Coronary artery (tissue), 2 donors: ENCODE measurements around the gene CADPS.

ENCODE experiments used
- DNase-seq: peaks from one replicate; pipeline ENCODE4 v3.0.0-alpha.2; 2017; ENCODE audit warnings: low spot score
- H3K27ac ChIP-seq, 2 donors: fragments of 200-600 bp; sonication (generic); one replicate each; pipeline ENCODE4 v1.5.1; 2016 to 2019
- H3K4me3 ChIP-seq: fragments of 200-600 bp; sonication (generic); 2 replicates; pipeline ENCODE4 v1.5.1; 2016; ENCODE audit warnings: mild to moderate bottlenecking, moderate library complexity
- CTCF ChIP-seq: fragments of 200-600 bp; sonication (generic); IDR thresholded peaks from one replicate; pipeline ENCODE4 v1.5.1; 2019; ENCODE audit warnings: antibody characterized with exemption

Gene CADPS

GRCh38 chr3:62843508-62843907 lies 31.7 kb downstream of the CADPS start:
- no peak for DNase-seq
- no peak for TF ChIP-seq CTCF
- Histone ChIP-seq H3K4me3 (no peak overlapping the region), H3K27ac (no peak overlapping the region)

- Histone ChIP-seq H3K27ac (no peak overlapping the region), H3K4me3 (no peak overlapping the region)
- TF ChIP-seq CTCF = no peak
- DNase-seq = no peak
These were observed 35.5 kb downstream of the CADPS start for GRCh38 chr3:62839748-62840147.

GRCh38 chr3:62837145-62837787 lies 38.0 kb downstream of the CADPS start:
- TF ChIP-seq CTCF = no peak
- Histone ChIP-seq H3K4me3 (no peak overlapping the region), H3K27ac (no peak overlapping the region)
- DNase-seq = no peak

- H3K27ac ChIP-seq = no peak overlapping the region
- H3K4me3 ChIP-seq = no peak overlapping the region
- no peak for TF ChIP-seq CTCF
- no peak for DNase-seq
These were observed 39.5 kb downstream of the CADPS start for GRCh38 chr3:62835554-62836236.

DNA sequence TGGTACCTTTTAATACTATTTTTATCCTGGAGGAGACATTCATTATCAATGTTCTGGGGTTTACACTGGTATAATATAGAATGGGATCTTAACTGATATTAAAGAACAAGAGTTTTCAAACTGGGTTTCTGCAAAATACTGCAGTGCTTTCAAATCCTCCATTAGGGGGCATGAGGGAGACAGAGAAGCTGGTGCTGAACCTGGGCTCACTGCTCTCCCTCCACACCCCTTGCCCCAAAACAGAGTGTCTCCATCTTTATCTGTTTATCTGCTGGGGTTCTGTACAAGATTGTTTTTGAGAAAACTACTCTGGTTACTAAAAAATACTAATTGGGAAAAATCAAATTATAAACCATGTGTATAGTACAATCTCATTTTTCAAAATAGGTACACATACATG lies 41.7 kb downstream of the CADPS start:
- TF ChIP-seq CTCF = no peak
- Histone ChIP-seq H3K4me3 (no peak overlapping the region), H3K27ac (no peak overlapping the region)
- DNase-seq = no peak

DNA sequence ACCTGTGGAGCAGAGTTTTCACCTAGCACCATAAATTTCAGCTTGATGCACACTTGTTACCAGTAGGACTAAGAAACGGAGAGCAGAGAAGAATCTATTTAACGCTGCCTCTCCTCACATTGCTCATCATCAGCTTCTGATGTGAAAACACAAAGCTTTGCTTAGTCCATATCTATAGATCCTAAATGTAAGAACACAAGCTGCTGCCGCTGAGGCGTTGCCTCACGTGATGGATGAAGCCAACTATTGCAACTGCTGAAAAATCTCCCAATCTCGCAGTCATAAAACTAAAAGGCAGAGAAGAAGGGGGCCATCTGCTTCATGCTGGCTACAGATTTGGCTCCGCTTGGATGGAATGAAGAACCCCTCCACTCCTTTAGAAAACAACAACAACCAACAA lies 42.7 kb downstream of the CADPS start:
- TF ChIP-seq CTCF = no peak
- no peak for DNase-seq
- H3K4me3 ChIP-seq = no peak overlapping the region
- no peak overlapping the region for H3K27ac ChIP-seq

- Histone ChIP-seq H3K4me3 (no peak overlapping the region), H3K27ac (no peak overlapping the region)
- no peak for DNase-seq
- no peak for TF ChIP-seq CTCF
These were observed 44.4 kb downstream of the CADPS start for GRCh38 chr3:62830727-62831322.
